ENCODE data around the gene CXCL14.

DNA sequence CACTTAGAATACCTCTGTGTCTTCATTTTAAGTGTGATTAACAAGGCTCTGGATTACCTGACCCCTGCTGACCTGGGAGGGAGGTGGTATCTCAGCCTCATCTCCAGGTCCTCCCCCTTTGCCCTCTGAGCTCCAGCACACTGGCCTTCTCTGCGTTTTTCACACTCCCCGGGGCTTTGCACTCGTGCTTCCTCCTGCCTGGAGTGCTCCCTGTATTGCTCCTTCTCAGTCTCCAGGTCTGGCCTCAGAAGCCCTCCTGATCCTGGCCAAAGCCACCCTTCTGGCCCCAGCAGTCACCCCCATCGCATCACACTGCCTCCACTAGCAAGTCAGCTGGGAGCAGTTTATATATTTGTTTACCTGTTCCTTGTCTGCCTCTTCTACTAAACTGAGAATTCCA is 29.4 kb downstream of the CXCL14 start:
- no peak for TF ChIP-seq CTCF (conservative IDR thresholded peaks at IDR 0.05; ENCODE audit: low read depth, low read length)
- no peak for TF ChIP-seq SMC3 (IDR thresholded peaks at IDR 0.05; ENCODE audit: low read depth, low read length)
- TF ChIP-seq RFX5 (IDR thresholded peaks at IDR 0.05; ENCODE audit: low read depth, low read length) = no peak

All from IMR-90 (cell line).